Measurements from ENCODE around the gene C2orf78. TPM values are rescaled to one million over a fixed set of nuclear protein-coding genes. Genes with fewer than 3 reads are reported as not detected.

C2orf78 gene
- total and polyA plus RNA-seq, 9 of the 15 experiments (the other 6 are each of a cell fraction or from before 2014, with no cell fraction given) = 0.04 to 0.28 (median 0.20) TPM

DNA sequence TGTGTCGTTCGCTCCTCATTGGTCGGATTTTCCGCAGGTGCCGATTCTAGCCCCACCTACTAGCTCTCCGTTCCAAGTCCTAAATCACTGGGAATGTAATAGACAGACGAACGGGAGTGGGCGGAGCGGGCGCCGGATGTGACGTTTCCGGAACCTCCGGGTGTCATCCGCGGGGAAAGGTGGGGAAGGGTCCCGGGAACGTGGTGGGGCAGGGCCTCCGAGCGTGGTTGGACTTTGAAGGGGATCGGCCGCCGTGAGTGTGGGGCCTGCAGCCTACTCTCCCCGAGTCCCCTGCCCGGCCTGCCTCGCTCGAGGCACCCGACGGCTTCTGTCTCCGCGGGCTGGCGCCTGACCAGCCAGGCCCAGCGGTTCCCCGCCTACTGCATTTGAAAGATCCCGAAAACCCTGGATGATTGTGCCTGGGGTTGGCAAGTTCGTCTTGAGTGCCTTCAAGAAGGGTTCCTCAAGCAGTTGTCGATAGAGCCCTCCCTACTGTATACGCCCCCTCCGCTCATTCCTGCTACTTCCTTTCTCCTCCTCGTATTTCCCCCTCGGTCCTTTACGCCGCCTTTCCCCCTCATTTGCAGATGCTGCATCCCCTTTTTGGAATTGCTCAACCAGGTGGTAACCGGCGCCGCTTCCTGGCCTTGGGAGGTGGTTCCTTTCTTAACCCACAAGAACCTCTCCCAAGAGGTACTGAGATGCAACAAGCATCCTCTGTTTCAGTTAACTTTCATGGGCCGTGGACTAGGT, 45.0 kb downstream of the C2orf78 start, which contains the start of gene STAMBP (continued):
- TF ChIP-seq, protein P1, sequence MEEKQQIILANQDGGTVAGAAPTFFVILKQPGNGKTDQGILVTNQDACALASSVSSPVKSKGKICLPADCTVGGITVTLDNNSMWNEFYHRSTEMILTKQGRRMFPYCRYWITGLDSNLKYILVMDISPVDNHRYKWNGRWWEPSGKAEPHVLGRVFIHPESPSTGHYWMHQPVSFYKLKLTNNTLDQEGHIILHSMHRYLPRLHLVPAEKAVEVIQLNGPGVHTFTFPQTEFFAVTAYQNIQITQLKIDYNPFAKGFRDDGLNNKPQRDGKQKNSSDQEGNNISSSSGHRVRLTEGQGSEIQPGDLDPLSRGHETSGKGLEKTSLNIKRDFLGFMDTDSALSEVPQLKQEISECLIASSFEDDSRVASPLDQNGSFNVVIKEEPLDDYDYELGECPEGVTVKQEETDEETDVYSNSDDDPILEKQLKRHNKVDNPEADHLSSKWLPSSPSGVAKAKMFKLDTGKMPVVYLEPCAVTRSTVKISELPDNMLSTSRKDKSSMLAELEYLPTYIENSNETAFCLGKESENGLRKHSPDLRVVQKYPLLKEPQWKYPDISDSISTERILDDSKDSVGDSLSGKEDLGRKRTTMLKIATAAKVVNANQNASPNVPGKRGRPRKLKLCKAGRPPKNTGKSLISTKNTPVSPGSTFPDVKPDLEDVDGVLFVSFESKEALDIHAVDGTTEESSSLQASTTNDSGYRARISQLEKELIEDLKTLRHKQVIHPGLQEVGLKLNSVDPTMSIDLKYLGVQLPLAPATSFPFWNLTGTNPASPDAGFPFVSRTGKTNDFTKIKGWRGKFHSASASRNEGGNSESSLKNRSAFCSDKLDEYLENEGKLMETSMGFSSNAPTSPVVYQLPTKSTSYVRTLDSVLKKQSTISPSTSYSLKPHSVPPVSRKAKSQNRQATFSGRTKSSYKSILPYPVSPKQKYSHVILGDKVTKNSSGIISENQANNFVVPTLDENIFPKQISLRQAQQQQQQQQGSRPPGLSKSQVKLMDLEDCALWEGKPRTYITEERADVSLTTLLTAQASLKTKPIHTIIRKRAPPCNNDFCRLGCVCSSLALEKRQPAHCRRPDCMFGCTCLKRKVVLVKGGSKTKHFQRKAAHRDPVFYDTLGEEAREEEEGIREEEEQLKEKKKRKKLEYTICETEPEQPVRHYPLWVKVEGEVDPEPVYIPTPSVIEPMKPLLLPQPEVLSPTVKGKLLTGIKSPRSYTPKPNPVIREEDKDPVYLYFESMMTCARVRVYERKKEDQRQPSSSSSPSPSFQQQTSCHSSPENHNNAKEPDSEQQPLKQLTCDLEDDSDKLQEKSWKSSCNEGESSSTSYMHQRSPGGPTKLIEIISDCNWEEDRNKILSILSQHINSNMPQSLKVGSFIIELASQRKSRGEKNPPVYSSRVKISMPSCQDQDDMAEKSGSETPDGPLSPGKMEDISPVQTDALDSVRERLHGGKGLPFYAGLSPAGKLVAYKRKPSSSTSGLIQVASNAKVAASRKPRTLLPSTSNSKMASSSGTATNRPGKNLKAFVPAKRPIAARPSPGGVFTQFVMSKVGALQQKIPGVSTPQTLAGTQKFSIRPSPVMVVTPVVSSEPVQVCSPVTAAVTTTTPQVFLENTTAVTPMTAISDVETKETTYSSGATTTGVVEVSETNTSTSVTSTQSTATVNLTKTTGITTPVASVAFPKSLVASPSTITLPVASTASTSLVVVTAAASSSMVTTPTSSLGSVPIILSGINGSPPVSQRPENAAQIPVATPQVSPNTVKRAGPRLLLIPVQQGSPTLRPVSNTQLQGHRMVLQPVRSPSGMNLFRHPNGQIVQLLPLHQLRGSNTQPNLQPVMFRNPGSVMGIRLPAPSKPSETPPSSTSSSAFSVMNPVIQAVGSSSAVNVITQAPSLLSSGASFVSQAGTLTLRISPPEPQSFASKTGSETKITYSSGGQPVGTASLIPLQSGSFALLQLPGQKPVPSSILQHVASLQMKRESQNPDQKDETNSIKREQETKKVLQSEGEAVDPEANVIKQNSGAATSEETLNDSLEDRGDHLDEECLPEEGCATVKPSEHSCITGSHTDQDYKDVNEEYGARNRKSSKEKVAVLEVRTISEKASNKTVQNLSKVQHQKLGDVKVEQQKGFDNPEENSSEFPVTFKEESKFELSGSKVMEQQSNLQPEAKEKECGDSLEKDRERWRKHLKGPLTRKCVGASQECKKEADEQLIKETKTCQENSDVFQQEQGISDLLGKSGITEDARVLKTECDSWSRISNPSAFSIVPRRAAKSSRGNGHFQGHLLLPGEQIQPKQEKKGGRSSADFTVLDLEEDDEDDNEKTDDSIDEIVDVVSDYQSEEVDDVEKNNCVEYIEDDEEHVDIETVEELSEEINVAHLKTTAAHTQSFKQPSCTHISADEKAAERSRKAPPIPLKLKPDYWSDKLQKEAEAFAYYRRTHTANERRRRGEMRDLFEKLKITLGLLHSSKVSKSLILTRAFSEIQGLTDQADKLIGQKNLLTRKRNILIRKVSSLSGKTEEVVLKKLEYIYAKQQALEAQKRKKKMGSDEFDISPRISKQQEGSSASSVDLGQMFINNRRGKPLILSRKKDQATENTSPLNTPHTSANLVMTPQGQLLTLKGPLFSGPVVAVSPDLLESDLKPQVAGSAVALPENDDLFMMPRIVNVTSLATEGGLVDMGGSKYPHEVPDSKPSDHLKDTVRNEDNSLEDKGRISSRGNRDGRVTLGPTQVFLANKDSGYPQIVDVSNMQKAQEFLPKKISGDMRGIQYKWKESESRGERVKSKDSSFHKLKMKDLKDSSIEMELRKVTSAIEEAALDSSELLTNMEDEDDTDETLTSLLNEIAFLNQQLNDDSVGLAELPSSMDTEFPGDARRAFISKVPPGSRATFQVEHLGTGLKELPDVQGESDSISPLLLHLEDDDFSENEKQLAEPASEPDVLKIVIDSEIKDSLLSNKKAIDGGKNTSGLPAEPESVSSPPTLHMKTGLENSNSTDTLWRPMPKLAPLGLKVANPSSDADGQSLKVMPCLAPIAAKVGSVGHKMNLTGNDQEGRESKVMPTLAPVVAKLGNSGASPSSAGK (IDR thresholded peaks at IDR 0.05) = peak; percentile 21; the same call in 1 of the 2 replicates
- no peak for TF ChIP-seq KAT8 (IDR thresholded peaks at IDR 0.05; ENCODE audit: low read depth)
- peak; percentile 66; the same call in 1 of the 2 replicates for TF ChIP-seq RB1 (IDR thresholded peaks at IDR 0.05; ENCODE audit: low read depth)
- peak; percentile 82 for TF ChIP-seq POLR2AphosphoS5 (IDR thresholded peaks at IDR 0.05; ENCODE audit: control insufficient read depth, insufficient read depth, low read depth, low read length)
- TF ChIP-seq TEAD1 (CRISPR knock-in tag; IDR thresholded peaks at IDR 0.05) = peak in 1 of 2 experiments; percentile 69; a peak in 1 of 4 replicates
- peak; percentile 82; the same call in 1 of the 2 replicates for TF ChIP-seq HCFC1 (IDR thresholded peaks at IDR 0.05; ENCODE audit: low read depth, low read length)
- TF ChIP-seq HLTF (IDR thresholded peaks at IDR 0.05) = 0 out of 2 replicates have a peak, but pooled peaks have one; percentile 60
- TF ChIP-seq TAL1 (IDR thresholded peaks at IDR 0.05) = no peak
- peak; percentile 79 for TF ChIP-seq EGR1 (conservative IDR thresholded peaks at IDR 0.05)
- TF ChIP-seq TAF9B (IDR thresholded peaks at IDR 0.05; ENCODE audit: partially characterized antibody) = peak; percentile 24
- TF ChIP-seq C11orf30 (IDR thresholded peaks at IDR 0.05; ENCODE audit: low read depth) = peak; percentile 55; the same call in 1 of the 2 replicates
- peak; percentile 79 for TF ChIP-seq NFYB (IDR thresholded peaks at IDR 0.05; ENCODE audit: extremely low read depth, insufficient read length)
- TF ChIP-seq ERF (CRISPR knock-in tag; IDR thresholded peaks at IDR 0.05) = 0 out of 2 replicates have a peak, but pooled peaks have one; percentile 67
- TF ChIP-seq ATF1 (CRISPR knock-in tag; IDR thresholded peaks at IDR 0.05) = no peak
- peak; percentile 96 for TF ChIP-seq ATF1 (tag; IDR thresholded peaks at IDR 0.05)
- TF ChIP-seq ESRRB (CRISPR knock-in tag; IDR thresholded peaks at IDR 0.05; ENCODE audit: borderline replicate concordance) = no peak
- TF ChIP-seq ILF3 (IDR thresholded peaks at IDR 0.05; ENCODE audit: borderline replicate concordance) = no peak
